Activated CD4-positive, alpha-beta T cell treated with anti-CD3 and anti-CD28 coated beads, Interleukin-2, amount 10 ng/mL, durations not matched to agents 7 days and 5 days (primary cell): ENCODE measurements around the gene SF1. TPM values are rescaled to one million over a fixed set of nuclear protein-coding genes. Genes with fewer than 3 reads are reported as not detected.
A peak's percentile ranks its signal among the peaks of the same experiment; 100 is the strongest.

Experiments
- CTCF ChIA-PET: fragments of 350-600 bp; sonication (Branson Sonifier 250); formaldehyde crosslinking; loops from one replicate; lab custom pipeline; 2021; ENCODE audit warnings: antibody characterized with exemption; lab: Charles Lee
- POLR2A ChIA-PET: fragments of 350-600 bp; sonication (Branson Sonifier 250); formaldehyde crosslinking; loops from one replicate; lab custom pipeline; 2021; ENCODE audit warnings: antibody characterized with exemption; lab: Charles Lee
- DNase-seq: peaks from one replicate; pipeline ENCODE4 v3.0.0-alpha.2; 2020
- H3K27ac Mint-ChIP-seq: one replicate; pipeline ENCODE4 v1.8.0; 2021; ENCODE audit warnings: mild to moderate bottlenecking, moderate library complexity, mixed read lengths
- H3K27me3 Mint-ChIP-seq: one replicate; pipeline ENCODE4 v1.8.0; 2021; ENCODE audit warnings: mixed read lengths
- H3K36me3 Mint-ChIP-seq: one replicate; pipeline ENCODE4 v1.8.0; 2021; ENCODE audit warnings: low read depth, mixed read lengths
- H3K4me1 Mint-ChIP-seq: one replicate; pipeline ENCODE4 v1.8.0; 2021; ENCODE audit warnings: mixed read lengths
- H3K4me3 Mint-ChIP-seq: one replicate; pipeline ENCODE4 v1.8.0; 2021; ENCODE audit warnings: mild to moderate bottlenecking, moderate library complexity, mixed read lengths
- H3K9me3 Mint-ChIP-seq: one replicate; pipeline ENCODE4 v1.8.0; 2021; ENCODE audit warnings: mixed read lengths
- total RNA-seq, 2 experiments: library from RNA; stranded (reverse); gene quantifications; one replicate each; pipeline ENCODE4 v1.2.3, GENCODE V29; 2021

The SF1 gene
- total RNA-seq, 2 experiments from 2014 or later, result 435 to 456 TPM

GRCh38 chr11:64754124-64754918 lies 24.0 kb downstream of the SF1 start:
- ChIA-PET CTCF (interaction anchor here (1.0 to 2.4 kb wide), 2 partner anchors 9 to 11 kb away, joined by 4 to 10 read pairs; partner anchors contain the start of gene RASGRP2), POLR2A (no interaction called here)
- Mint-ChIP-seq H3K27ac (peak overlapping the region; percentile 19), H3K4me3 (no peak overlapping the region), H3K9me3 (no peaks in the 10 kb centered on the region), H3K4me1 (peaks cover 30% of the 10 kb centered on the region), H3K36me3 (peaks cover 22% of the 10 kb centered on the region), H3K27me3 (no peaks in the 10 kb centered on the region)
- no peak for DNase-seq

DNA sequence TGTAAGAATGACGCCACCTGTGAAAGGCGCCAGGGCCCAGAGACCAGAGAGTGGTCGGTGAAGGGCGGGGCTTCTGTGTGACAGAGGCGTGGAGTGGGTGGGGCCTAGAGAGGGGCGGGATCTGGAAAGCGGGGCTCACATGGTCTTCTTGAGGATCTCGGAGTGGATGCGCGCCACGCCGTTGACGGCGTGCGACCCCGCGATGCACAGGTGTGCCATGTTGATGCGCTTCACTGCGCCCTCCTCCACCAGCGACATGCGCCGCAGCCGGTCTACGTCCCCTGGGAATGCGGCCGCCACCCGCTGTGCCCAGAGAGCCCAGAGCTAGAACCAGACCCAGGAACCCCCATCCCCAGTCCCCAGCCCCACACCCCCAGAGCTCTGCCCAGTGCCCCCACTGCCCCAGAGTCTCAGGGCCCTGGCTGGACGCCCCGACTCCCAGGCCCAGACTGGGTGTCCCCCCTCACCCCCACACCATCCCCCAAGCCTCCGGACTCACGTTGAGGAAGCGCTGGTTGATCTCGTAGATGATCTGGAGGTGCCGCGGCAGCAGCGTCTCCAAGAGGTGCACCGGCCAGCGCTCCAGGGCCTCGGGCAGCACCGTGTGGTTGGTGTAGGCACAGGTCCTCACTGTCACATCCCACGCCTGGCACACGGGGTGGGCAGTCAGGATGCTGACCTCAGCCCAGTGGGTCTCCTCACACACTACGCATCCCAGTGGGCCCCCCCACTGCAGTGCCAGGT lies 24.8 kb downstream of the SF1 start:
- H3K27ac Mint-ChIP-seq, result peak overlapping the region; percentile 57

GRCh38 chr11:64753019-64753379 lies 25.3 kb downstream of the SF1 start:
- ChIA-PET CTCF (interaction anchor here (2.1 kb wide), 1 partner anchor 10 kb away, joined by 9 read pairs; the partner anchor contains the start of gene RASGRP2), POLR2A (no interaction called here)
- DNase-seq, result no peak
- H3K27me3 Mint-ChIP-seq, result no peaks in the 10 kb centered on the region
- H3K27ac Mint-ChIP-seq, result peak overlapping the region; percentile 57
- H3K36me3 Mint-ChIP-seq, result peaks cover 26% of the 10 kb centered on the region
- H3K4me1 Mint-ChIP-seq, result peaks cover 33% of the 10 kb centered on the region
- no peak overlapping the region for H3K4me3 Mint-ChIP-seq
- no peaks in the 10 kb centered on the region for H3K9me3 Mint-ChIP-seq

More for the DNA sequence above, 24.8 kb downstream of the SF1 start:
- Mint-ChIP-seq H3K9me3 (no peaks in the 10 kb centered on the region), H3K4me1 (peaks cover 27% of the 10 kb centered on the region), H3K36me3 (peaks cover 22% of the 10 kb centered on the region), H3K4me3 (no peak overlapping the region), H3K27me3 (no peaks in the 10 kb centered on the region)
- CTCF ChIA-PET, result interaction anchor here (2.1 to 2.4 kb wide), 2 partner anchors 11 kb away, joined by 9 to 10 read pairs; partner anchors contain the start of gene RASGRP2
- POLR2A ChIA-PET, result no interaction called here
- DNase-seq, result no peak

DNA sequence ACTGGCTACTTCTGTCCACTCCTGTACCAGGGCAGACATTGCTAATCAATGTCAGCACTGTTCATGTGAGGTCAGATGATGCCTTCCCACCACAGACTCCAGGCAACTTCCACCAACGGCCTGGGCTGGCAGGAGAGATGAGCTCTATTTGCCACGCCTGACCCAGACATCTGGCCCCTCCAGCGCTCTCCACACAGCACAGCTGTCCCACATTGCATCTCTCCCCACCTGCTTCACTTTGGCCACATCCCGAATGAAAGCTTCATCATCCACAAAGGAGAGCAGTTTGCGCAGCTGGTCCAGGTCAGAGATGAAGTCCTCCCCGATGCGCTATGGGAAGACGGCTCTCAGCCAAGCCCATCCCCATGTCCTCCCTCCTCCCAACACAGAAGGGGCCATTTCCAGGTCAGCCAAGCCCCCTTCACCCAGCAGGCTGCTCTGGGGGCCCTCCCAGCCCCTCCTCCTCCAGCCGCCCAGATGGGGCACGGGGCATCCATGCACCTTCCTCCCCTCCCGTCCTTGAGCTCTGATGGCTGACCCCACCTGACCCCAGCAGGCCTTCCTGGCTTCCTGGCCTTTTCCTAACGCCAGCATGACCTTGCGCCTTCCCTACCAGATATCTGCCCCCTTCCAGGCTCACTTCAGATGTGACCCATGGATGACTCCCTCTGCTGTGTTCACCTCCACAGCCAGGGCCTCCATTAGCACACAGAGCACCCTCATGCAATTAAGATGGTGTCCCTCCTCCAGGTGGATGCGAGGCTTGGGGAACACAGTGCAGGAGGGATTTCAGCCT lies 26.0 kb downstream of the SF1 start:
- ChIA-PET POLR2A (no interaction called here), CTCF (interaction anchor here (1.3 to 2.1 kb wide), 3 partner anchors 9 to 14 kb away, joined by 3 to 9 read pairs (median 5); partner anchors contain the start of gene RASGRP2)
- H3K9me3 Mint-ChIP-seq, result no peaks in the 10 kb centered on the region
- no peak overlapping the region for H3K4me3 Mint-ChIP-seq
- H3K4me1 Mint-ChIP-seq, result peaks cover 37% of the 10 kb centered on the region
- peak overlapping the region; percentile 77 for H3K27ac Mint-ChIP-seq
- H3K36me3 Mint-ChIP-seq, result peaks cover 27% of the 10 kb centered on the region
- DNase-seq, result no peak
- H3K27me3 Mint-ChIP-seq, result no peaks in the 10 kb centered on the region

DNA sequence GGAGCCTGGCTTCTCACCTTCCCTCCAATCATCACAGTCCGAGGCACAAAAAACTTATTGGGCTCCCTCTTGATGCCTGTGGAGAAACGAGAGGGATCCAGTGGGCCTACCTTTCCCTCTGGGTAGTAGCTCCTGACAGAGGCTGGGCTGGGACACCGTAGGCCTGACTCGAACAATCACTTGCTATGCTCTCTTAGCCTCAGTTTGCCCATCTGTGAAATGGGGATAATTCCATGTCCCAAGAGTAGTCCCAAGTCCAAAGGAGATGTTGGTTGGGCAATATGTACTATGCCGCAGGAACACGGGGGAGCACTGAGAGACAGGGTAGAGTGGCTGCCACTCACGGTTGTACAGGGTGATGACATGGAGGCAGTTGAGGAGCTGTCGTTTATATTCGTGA lies 26.8 kb downstream of the SF1 start:
- no peak for DNase-seq
- no peak overlapping the region for H3K27ac Mint-ChIP-seq
- POLR2A ChIA-PET, result no interaction called here
- H3K4me3 Mint-ChIP-seq, result no peak overlapping the region
- H3K4me1 Mint-ChIP-seq, result peaks cover 39% of the 10 kb centered on the region
- H3K9me3 Mint-ChIP-seq, result no peaks in the 10 kb centered on the region
- H3K36me3 Mint-ChIP-seq, result peaks cover 27% of the 10 kb centered on the region
- no peaks in the 10 kb centered on the region for H3K27me3 Mint-ChIP-seq
- CTCF ChIA-PET, result interaction anchor here (1.3 to 2.1 kb wide), 3 partner anchors 9 to 13 kb away, joined by 3 to 9 read pairs (median 5); partner anchors contain the start of gene RASGRP2

DNA sequence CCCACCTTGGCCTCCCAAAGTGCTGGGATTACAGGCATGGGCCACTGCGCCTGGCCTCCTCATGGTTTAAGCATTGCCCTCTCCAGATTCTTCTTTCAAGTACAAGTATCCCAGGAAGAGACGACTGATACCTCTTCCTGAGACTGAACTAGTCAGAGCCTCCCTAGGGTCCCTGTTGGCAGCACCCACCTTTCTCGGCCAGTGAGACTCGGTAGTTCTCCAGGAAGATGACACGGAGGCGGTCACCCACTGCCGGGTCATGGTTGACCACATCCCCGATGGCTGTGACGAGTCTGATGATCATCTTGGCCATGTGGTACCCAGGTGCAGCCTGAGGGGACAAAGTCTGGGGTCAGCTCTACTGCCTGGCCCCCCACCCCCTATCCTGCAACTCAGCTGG lies 27.2 kb downstream of the SF1 start:
- Mint-ChIP-seq H3K4me1 (peaks cover 43% of the 10 kb centered on the region), H3K4me3 (no peak overlapping the region), H3K36me3 (peaks cover 27% of the 10 kb centered on the region), H3K27ac (peak overlapping the region; percentile 83), H3K27me3 (no peaks in the 10 kb centered on the region), H3K9me3 (no peaks in the 10 kb centered on the region)
- ChIA-PET POLR2A (no interaction called here), CTCF (interaction anchor here (1.3 to 2.1 kb wide), 3 partner anchors 8 to 13 kb away, joined by 3 to 9 read pairs (median 5); partner anchors contain the start of gene RASGRP2)
- DNase-seq, result no peak

GRCh38 chr11:64750361-64751054 lies 27.8 kb downstream of the SF1 start:
- Mint-ChIP-seq H3K4me1 (peaks cover 46% of the 10 kb centered on the region), H3K4me3 (no peak overlapping the region), H3K36me3 (peaks cover 27% of the 10 kb centered on the region), H3K9me3 (no peaks in the 10 kb centered on the region), H3K27ac (peak overlapping the region; percentile 83), H3K27me3 (no peaks in the 10 kb centered on the region)
- CTCF ChIA-PET, result interaction anchor here (1.3 to 1.9 kb wide), 2 partner anchors 10 to 12 kb away, joined by 3 to 5 read pairs; no protein-coding TSS in a partner anchor
- POLR2A ChIA-PET, result no interaction called here
- DNase-seq, result no peak

- Mint-ChIP-seq H3K9me3 (no peaks in the 10 kb centered on the region), H3K27me3 (no peaks in the 10 kb centered on the region), H3K4me1 (peaks cover 46% of the 10 kb centered on the region), H3K4me3 (no peak overlapping the region), H3K27ac (peak overlapping the region; percentile 86), H3K36me3 (peaks cover 30% of the 10 kb centered on the region)
- ChIA-PET POLR2A (no interaction called here), CTCF (interaction anchor here (0.6 to 2.5 kb wide), 5 partner anchors 10 to 59 kb away, joined by 3 to 9 read pairs (median 4); partner anchors contain the start of gene PYGM)
- DNase-seq, result no peak
These were observed 30.2 kb downstream of the SF1 start for GRCh38 chr11:64747961-64748665.

DNA sequence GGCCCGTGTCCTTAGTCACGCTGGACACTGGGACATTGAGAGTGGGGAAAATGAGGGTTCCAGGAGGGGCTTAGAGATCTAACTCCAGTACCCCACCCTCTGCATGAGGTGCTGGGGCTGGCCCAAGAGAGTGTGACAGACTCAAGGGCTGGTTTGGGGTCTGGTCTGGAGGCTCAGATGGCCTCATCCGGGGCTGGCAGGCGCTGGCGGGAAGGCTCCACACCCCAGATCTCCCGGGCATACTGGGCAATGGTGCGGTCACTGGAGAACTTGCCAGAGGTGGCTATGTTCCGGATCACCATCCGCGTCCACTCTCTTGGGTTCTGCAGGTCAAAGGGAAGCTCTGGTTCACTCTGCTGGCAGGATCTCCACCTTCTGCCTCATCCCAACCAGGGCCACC lies 31.9 kb downstream of the SF1 start:
- Mint-ChIP-seq H3K36me3 (peaks cover 24% of the 10 kb centered on the region), H3K27me3 (no peaks in the 10 kb centered on the region), H3K4me3 (peak overlapping the region; percentile 14), H3K4me1 (peaks cover 44% of the 10 kb centered on the region), H3K27ac (peak overlapping the region; percentile 87), H3K9me3 (no peaks in the 10 kb centered on the region)
- no peak for DNase-seq
- ChIA-PET CTCF (interaction anchor here (1.5 to 2.5 kb wide), 2 partner anchors 13 to 26 kb away, joined by 3 to 9 read pairs; partner anchors contain the start of gene PYGM), POLR2A (no interaction called here)

- peak; percentile 90 for DNase-seq
- ChIA-PET POLR2A (interaction anchor here (0.6 to 1.1 kb wide), 3 partner anchors 18 to 34 kb away, joined by 3 read pairs; no protein-coding TSS in a partner anchor), CTCF (interaction anchor here (0.9 to 3.8 kb wide), 10 partner anchors 14 to 500 kb away, joined by 3 to 25 read pairs (median 4); partner anchors contain the start of gene PYGM)
- peaks cover 45% of the 10 kb centered on the region for H3K4me1 Mint-ChIP-seq
- peak overlapping the region; percentile 94 for H3K4me3 Mint-ChIP-seq
- peak overlapping the region; percentile 98 for H3K27ac Mint-ChIP-seq
- no peaks in the 10 kb centered on the region for H3K27me3 Mint-ChIP-seq
- H3K36me3 Mint-ChIP-seq, result peaks cover 26% of the 10 kb centered on the region
- no peaks in the 10 kb centered on the region for H3K9me3 Mint-ChIP-seq
These were observed 32.6 kb downstream of the SF1 start for GRCh38 chr11:64745521-64746328.
